ENCODE results near the gene DDAH1.

Gene DDAH1

GRCh38 chr1:85407746-85408377 is 57.1 kb downstream of the DDAH1 start:
- Histone ChIP-seq H2AFZ (ENCODE audit: low read depth, low read length) (no peak overlapping the region), H3K27me3 (ENCODE audit: low read depth, low read length) (no peaks in the 10 kb centered on the region), H3K79me2 (ENCODE audit: low read length) (no peaks in the 10 kb centered on the region), H3K4me2 (ENCODE audit: low read length) (no peak overlapping the region), H3K36me3 (replicated peaks; ENCODE audit: low read depth, low read length) (no peaks in the 10 kb centered on the region), H3K27ac (ENCODE audit: low read length) (no peak overlapping the region), H3K4me3 (ENCODE audit: low read length) (no peak overlapping the region), H3K9ac (ENCODE audit: low read length) (no peak overlapping the region), H4K20me1 (ENCODE audit: insufficient read depth, low read length) (no peaks in the 10 kb centered on the region), H3K4me1 (ENCODE audit: low read length) (no peaks in the 10 kb centered on the region), H3K9me3 (ENCODE audit: insufficient read depth, low read length) (no peaks in the 10 kb centered on the region)
- TF ChIP-seq CTCF (IDR thresholded peaks at IDR 0.05; ENCODE audit: low read depth, low read length) (no peak), EZH2phosphoT487 (IDR thresholded peaks at IDR 0.05; ENCODE audit: low read depth) (no peak)

- TF ChIP-seq EZH2phosphoT487 (IDR thresholded peaks at IDR 0.05; ENCODE audit: low read depth) (no peak), CTCF (IDR thresholded peaks at IDR 0.05; ENCODE audit: low read depth, low read length) (no peak)
- Histone ChIP-seq H3K27ac (ENCODE audit: low read length) (no peak overlapping the region), H3K4me3 (ENCODE audit: low read length) (no peak overlapping the region), H4K20me1 (ENCODE audit: insufficient read depth, low read length) (no peaks in the 10 kb centered on the region), H3K9ac (ENCODE audit: low read length) (no peak overlapping the region), H3K36me3 (replicated peaks; ENCODE audit: low read depth, low read length) (no peaks in the 10 kb centered on the region), H3K4me2 (ENCODE audit: low read length) (no peak overlapping the region), H3K79me2 (ENCODE audit: low read length) (no peaks in the 10 kb centered on the region), H3K9me3 (ENCODE audit: insufficient read depth, low read length) (no peaks in the 10 kb centered on the region), H3K4me1 (ENCODE audit: low read length) (no peaks in the 10 kb centered on the region), H2AFZ (ENCODE audit: low read depth, low read length) (no peak overlapping the region), H3K27me3 (ENCODE audit: low read depth, low read length) (no peaks in the 10 kb centered on the region)
Measured at GRCh38 chr1:85406887-85407533, 57.9 kb downstream of the DDAH1 start.

- H3K9me3 ChIP-seq (ENCODE audit: insufficient read depth, low read length), result no peaks in the 10 kb centered on the region
- H3K9ac ChIP-seq (ENCODE audit: low read length), result no peak overlapping the region
- no peaks in the 10 kb centered on the region for H3K4me1 ChIP-seq (ENCODE audit: low read length)
- H4K20me1 ChIP-seq (ENCODE audit: insufficient read depth, low read length), result no peaks in the 10 kb centered on the region
- no peaks in the 10 kb centered on the region for H3K36me3 ChIP-seq (replicated peaks; ENCODE audit: low read depth, low read length)
- no peak overlapping the region for H3K4me3 ChIP-seq (ENCODE audit: low read length)
- no peak overlapping the region for H3K27ac ChIP-seq (ENCODE audit: low read length)
- TF ChIP-seq CTCF (IDR thresholded peaks at IDR 0.05; ENCODE audit: low read depth, low read length) (no peak), EZH2phosphoT487 (IDR thresholded peaks at IDR 0.05; ENCODE audit: low read depth) (no peak)
- H3K27me3 ChIP-seq (ENCODE audit: low read depth, low read length), result no peaks in the 10 kb centered on the region
- no peaks in the 10 kb centered on the region for H3K79me2 ChIP-seq (ENCODE audit: low read length)
- H2AFZ ChIP-seq (ENCODE audit: low read depth, low read length), result no peak overlapping the region
- no peak overlapping the region for H3K4me2 ChIP-seq (ENCODE audit: low read length)
Measured at GRCh38 chr1:85406081-85406480, 58.9 kb downstream of the DDAH1 start.

- Histone ChIP-seq H3K36me3 (replicated peaks; ENCODE audit: low read depth, low read length) (no peaks in the 10 kb centered on the region), H3K4me1 (ENCODE audit: low read length) (no peaks in the 10 kb centered on the region), H3K4me3 (ENCODE audit: low read length) (no peak overlapping the region), H3K27ac (ENCODE audit: low read length) (no peak overlapping the region), H4K20me1 (ENCODE audit: insufficient read depth, low read length) (no peaks in the 10 kb centered on the region), H3K4me2 (ENCODE audit: low read length) (no peak overlapping the region), H3K79me2 (ENCODE audit: low read length) (no peaks in the 10 kb centered on the region), H3K9me3 (ENCODE audit: insufficient read depth, low read length) (no peaks in the 10 kb centered on the region), H3K9ac (ENCODE audit: low read length) (no peak overlapping the region), H3K27me3 (ENCODE audit: low read depth, low read length) (no peaks in the 10 kb centered on the region), H2AFZ (ENCODE audit: low read depth, low read length) (no peak overlapping the region)
- TF ChIP-seq EZH2phosphoT487 (IDR thresholded peaks at IDR 0.05; ENCODE audit: low read depth) (no peak), CTCF (IDR thresholded peaks at IDR 0.05; ENCODE audit: low read depth, low read length) (no peak)
Measured at GRCh38 chr1:85404408-85404807, 60.6 kb downstream of the DDAH1 start.
